SU-DHL-6 (cell line): ENCODE results near the gene KCND2.

ENCODE experiments used
- H2AFZ ChIP-seq: fragments of 200-600 bp; sonication (generic); 2 replicates; pipeline ENCODE4 v1.6.1; 2014; ENCODE audit warnings: low read depth, mild to moderate bottlenecking, moderate library complexity, mixed read lengths, antibody characterized with exemption, low read length; ENCODE audit not compliant: severe bottlenecking
- H3F3A ChIP-seq: fragments of 200-600 bp; shearing (Covaris generic); 2 replicates; pipeline ENCODE4 v1.6.0; 2016; ENCODE audit warnings: antibody characterized with exemption, mild to moderate bottlenecking; ENCODE audit not compliant: insufficient read depth
- H3K27ac ChIP-seq: fragments of 200-600 bp; sonication (generic); 2 replicates; pipeline ENCODE4 v1.5.1; 2016; ENCODE audit warnings: low read depth, mild to moderate bottlenecking, low read length, moderate library complexity, mixed read lengths
- H3K27me3 ChIP-seq: fragments of 200-600 bp; sonication (generic), shearing (Covaris generic); 2 replicates; pipeline ENCODE4 v1.6.0; 2014; ENCODE audit warnings: mild to moderate bottlenecking, low read length
- H3K36me3 ChIP-seq: fragments of 200-600 bp; sonication (generic); 2 replicates; pipeline ENCODE4 v1.6.1; 2014; ENCODE audit warnings: mild to moderate bottlenecking, low read length, mixed read lengths
- H3K4me2 ChIP-seq: fragments of 300-600, 200-600 bp; shearing (Covaris generic), sonication (generic); 2 replicates; pipeline ENCODE4 v1.6.0; 2014; ENCODE audit warnings: low read length, low read depth, mild to moderate bottlenecking; ENCODE audit not compliant: poor library complexity, severe bottlenecking
- H3K4me3 ChIP-seq: fragments of 200-600 bp; sonication (generic); 2 replicates; pipeline ENCODE4 v1.5.1; 2014; ENCODE audit warnings: antibody characterized with exemption, low read length, mild to moderate bottlenecking, mixed read lengths; ENCODE audit not compliant: insufficient read depth, poor library complexity, severe bottlenecking
- H3K79me2 ChIP-seq: fragments of 200-600 bp; sonication (generic); 2 replicates; pipeline ENCODE4 v1.6.1; 2014; ENCODE audit warnings: mild to moderate bottlenecking, low read length, moderate library complexity; ENCODE audit not compliant: insufficient read depth
- H3K9ac ChIP-seq: fragments of 200-600 bp; sonication (generic); 2 replicates; pipeline ENCODE4 v1.7.0; 2014; ENCODE audit warnings: mild to moderate bottlenecking, low read length
- H3K9me2 ChIP-seq: fragments of 200-600 bp; sonication (generic); replicated peaks from 2 replicates; pipeline ENCODE4 v1.6.1; 2014; ENCODE audit warnings: low read length; ENCODE audit not compliant: insufficient read depth
- H3K9me3 ChIP-seq: fragments of 200-600 bp; sonication (generic); 2 replicates; pipeline ENCODE4 v1.6.1; 2014; ENCODE audit warnings: low read length, mixed read lengths; ENCODE audit not compliant: insufficient read depth
- H4K20me1 ChIP-seq: fragments of 200-600 bp; sonication (generic); 2 replicates; pipeline ENCODE4 v1.6.1; 2014; ENCODE audit warnings: low read depth, mild to moderate bottlenecking, antibody characterized with exemption, low read length, moderate library complexity, mixed read lengths
- CTCF ChIP-seq: fragments of 200-600 bp; sonication (generic); IDR thresholded peaks from one replicate; pipeline ENCODE4 v1.5.1; 2017; ENCODE audit warnings: antibody characterized with exemption, mild to moderate bottlenecking, low read length, moderate library complexity; ENCODE audit not compliant: insufficient read depth, poor library complexity, severe bottlenecking
- EZH2phosphoT487 ChIP-seq: fragments of 200-600 bp; sonication (generic), shearing (Covaris generic); conservative IDR thresholded peaks from 2 replicates; pipeline ENCODE4 v1.6.1; 2018; ENCODE audit warnings: mild to moderate bottlenecking, antibody characterized with exemption, low read length, moderate library complexity, mixed read lengths

The KCND2 gene

GRCh38 chr7:120723465-120724385, 450.8 kb downstream of the KCND2 start:
- Histone ChIP-seq H3K27me3 (no peaks in the 10 kb centered on the region), H3K4me2 (no peak overlapping the region), H4K20me1 (no peaks in the 10 kb centered on the region), H3K4me3 (no peak overlapping the region), H3K9ac (no peak overlapping the region), H3K36me3 (no peaks in the 10 kb centered on the region), H3K9me2 (no peaks in the 10 kb centered on the region), H2AFZ (no peak overlapping the region), H3K27ac (no peak overlapping the region), H3K79me2 (no peaks in the 10 kb centered on the region), H3F3A (no peaks in the 10 kb centered on the region), H3K9me3 (no peaks in the 10 kb centered on the region)
- TF ChIP-seq EZH2phosphoT487 (no peak), CTCF (no peak)

GRCh38 chr7:120724448-120724847, 451.5 kb downstream of the KCND2 start:
- Histone ChIP-seq H3K27ac (no peak overlapping the region), H3K9ac (no peak overlapping the region), H3K4me2 (no peak overlapping the region), H3K36me3 (no peaks in the 10 kb centered on the region), H3F3A (no peaks in the 10 kb centered on the region), H2AFZ (no peak overlapping the region), H3K79me2 (no peaks in the 10 kb centered on the region), H3K9me2 (no peaks in the 10 kb centered on the region), H3K9me3 (no peaks in the 10 kb centered on the region), H3K27me3 (no peaks in the 10 kb centered on the region), H4K20me1 (no peaks in the 10 kb centered on the region), H3K4me3 (no peak overlapping the region)
- TF ChIP-seq CTCF = no peak
- TF ChIP-seq EZH2phosphoT487 = no peak

GRCh38 chr7:120724955-120725354, 452.0 kb downstream of the KCND2 start:
- no peak overlapping the region for H3K4me2 ChIP-seq
- H3K27ac ChIP-seq = no peak overlapping the region
- no peak overlapping the region for H3K4me3 ChIP-seq
- H3K79me2 ChIP-seq = no peaks in the 10 kb centered on the region
- H4K20me1 ChIP-seq = no peaks in the 10 kb centered on the region
- no peaks in the 10 kb centered on the region for H3F3A ChIP-seq
- H2AFZ ChIP-seq = no peak overlapping the region
- TF ChIP-seq CTCF = no peak
- H3K9me2 ChIP-seq = no peaks in the 10 kb centered on the region
- H3K9me3 ChIP-seq = no peaks in the 10 kb centered on the region
- no peak overlapping the region for H3K9ac ChIP-seq
- H3K27me3 ChIP-seq = no peaks in the 10 kb centered on the region
- H3K36me3 ChIP-seq = no peaks in the 10 kb centered on the region
